WTC11 (cell line): ENCODE results near the gene ITPRIPL1.

Source experiments
- CDX4 ChIP-seq: fragments of 250-450 bp; sonication (Bioruptor Pico); IDR thresholded peaks from 2 replicates; pipeline ENCODE4 v1.9.0; 2021; ENCODE audit warnings: moderate library complexity, mild to moderate bottlenecking, inconsistent platforms, borderline replicate concordance
- CREM ChIP-seq: sonication (generic); formaldehyde crosslinking; IDR thresholded peaks from 2 replicates; pipeline ENCODE4 v1.8.1; 2022; ENCODE audit warnings: mild to moderate bottlenecking, missing genetic modification reagents, moderate library complexity
- CTCF ChIP-seq: fragments of 200-600 bp; IDR thresholded peaks from 2 replicates; pipeline ENCODE4 v1.8.0; 2022; ENCODE audit warnings: antibody characterized with exemption
- E2F5 ChIP-seq: sonication (generic); formaldehyde crosslinking; IDR thresholded peaks from 2 replicates; pipeline ENCODE4 v1.8.1; 2022; ENCODE audit warnings: mild to moderate bottlenecking, moderate library complexity, missing genetic modification reagents
- FOXJ3 ChIP-seq: sonication (generic); formaldehyde crosslinking; IDR thresholded peaks from 2 replicates; pipeline ENCODE4 v1.9.0; 2021; ENCODE audit warnings: missing genetic modification reagents, mild to moderate bottlenecking, borderline replicate concordance
- MLX ChIP-seq: sonication (generic); formaldehyde crosslinking; IDR thresholded peaks from 2 replicates; pipeline ENCODE4 v1.8.1; 2023; ENCODE audit warnings: mild to moderate bottlenecking, missing genetic modification reagents, moderate library complexity
- NFYB ChIP-seq: sonication (generic); formaldehyde crosslinking; conservative IDR thresholded peaks from 2 replicates; pipeline ENCODE4 v1.8.0; 2022; ENCODE audit warnings: low read depth, missing genetic modification reagents

- TF ChIP-seq CTCF (no peak), NFYB (CRISPR knock-in tag) (no peak), E2F5 (CRISPR knock-in tag) (no peak), MLX (no peak), CDX4 (CRISPR knock-in tag) (no peak), FOXJ3 (no peak), CREM (CRISPR knock-in tag) (no peak)
Measured at GRCh38 chr2:96347395-96347794, 22.3 kb downstream of the ITPRIPL1 start.
